ENCODE data around the gene MTSS2.

MTSS2 gene

DNA sequence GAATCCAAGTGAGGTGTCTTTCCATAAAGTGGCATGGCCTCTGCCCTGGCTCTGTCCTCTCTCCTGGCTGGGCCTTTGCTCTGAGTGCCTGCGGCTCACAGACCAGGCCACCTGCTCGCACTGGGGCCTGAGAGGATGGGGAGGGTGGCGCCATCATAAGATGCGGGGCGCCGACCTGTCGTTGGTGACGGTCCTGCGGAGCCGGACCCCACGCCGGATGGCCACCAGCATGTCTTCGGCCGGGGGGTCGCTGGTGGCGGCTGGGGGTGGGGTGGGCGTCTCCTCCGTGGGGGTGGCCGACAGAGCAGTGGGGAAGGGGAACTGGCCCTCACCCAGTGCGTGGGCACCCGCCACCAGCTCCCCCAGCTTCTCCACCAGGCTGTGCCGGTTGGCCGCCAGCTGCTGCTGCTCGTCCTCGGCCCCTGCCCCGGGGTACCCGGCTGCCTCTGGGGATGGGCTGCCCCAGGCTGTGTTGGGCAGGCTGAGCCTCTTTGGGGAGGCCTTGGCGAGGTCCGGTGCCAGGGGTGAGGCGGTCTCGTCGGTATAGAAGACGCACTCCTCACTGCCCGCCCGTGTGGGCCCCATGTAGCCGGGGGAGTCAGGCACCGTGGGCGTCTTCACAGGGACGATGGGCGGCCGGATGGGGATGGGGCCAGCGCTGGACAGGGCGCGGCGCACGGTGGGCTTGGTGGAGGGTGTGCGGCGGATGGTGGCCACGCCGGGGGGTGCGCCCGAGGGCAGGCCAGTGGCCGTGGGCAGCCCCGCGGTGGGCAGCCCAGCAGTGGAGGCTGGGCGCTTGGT lies 22.1 kb downstream of the MTSS2 start:
- no peak overlapping the region for H3K9ac ChIP-seq (ENCODE audit: low read length)
- no peak overlapping the region for H3K27ac ChIP-seq (ENCODE audit: low read depth, low read length)
- H3K27me3 ChIP-seq (ENCODE audit: control insufficient read depth, insufficient read depth, low read length) = no peaks in the 10 kb centered on the region
- H3K4me1 ChIP-seq (ENCODE audit: control insufficient read depth, insufficient read depth, low read length) = 0 out of 2 replicates have a peak, but pooled peaks cover 3% of the 10 kb centered on the region
- no peaks in the 10 kb centered on the region; the same call in 1 of the 2 replicates for H3K9me3 ChIP-seq (ENCODE audit: control insufficient read depth, insufficient read depth, low read depth, low read length)
- peaks cover 43% of the 10 kb centered on the region for H3K36me3 ChIP-seq (ENCODE audit: control insufficient read depth, insufficient read depth, low read length)
- no peak overlapping the region for H3K4me3 ChIP-seq (ENCODE audit: low read depth, low read length)

- Histone ChIP-seq H3K4me3 (ENCODE audit: low read depth, low read length) (no peak overlapping the region), H3K27me3 (ENCODE audit: control insufficient read depth, insufficient read depth, low read length) (no peaks in the 10 kb centered on the region), H3K36me3 (ENCODE audit: control insufficient read depth, insufficient read depth, low read length) (peaks cover 38% of the 10 kb centered on the region), H3K9ac (ENCODE audit: low read length) (no peak overlapping the region), H3K4me1 (ENCODE audit: control insufficient read depth, insufficient read depth, low read length) (0 out of 2 replicates have a peak, but pooled peaks cover 3% of the 10 kb centered on the region), H3K27ac (ENCODE audit: low read depth, low read length) (no peak overlapping the region), H3K9me3 (ENCODE audit: control insufficient read depth, insufficient read depth, low read depth, low read length) (no peaks in the 10 kb centered on the region)
These were observed 22.8 kb downstream of the MTSS2 start for GRCh38 chr16:70662991-70663523.

- Histone ChIP-seq H3K9ac (ENCODE audit: low read length) (no peak overlapping the region), H3K4me1 (ENCODE audit: control insufficient read depth, insufficient read depth, low read length) (0 out of 2 replicates have a peak, but pooled peaks cover 3% of the 10 kb centered on the region), H3K4me3 (ENCODE audit: low read depth, low read length) (no peak overlapping the region), H3K27ac (ENCODE audit: low read depth, low read length) (no peak overlapping the region), H3K27me3 (ENCODE audit: control insufficient read depth, insufficient read depth, low read length) (no peaks in the 10 kb centered on the region), H3K36me3 (ENCODE audit: control insufficient read depth, insufficient read depth, low read length) (peaks cover 37% of the 10 kb centered on the region), H3K9me3 (ENCODE audit: control insufficient read depth, insufficient read depth, low read depth, low read length) (no peaks in the 10 kb centered on the region)
These were observed 23.8 kb downstream of the MTSS2 start for GRCh38 chr16:70661918-70662641.

DNA sequence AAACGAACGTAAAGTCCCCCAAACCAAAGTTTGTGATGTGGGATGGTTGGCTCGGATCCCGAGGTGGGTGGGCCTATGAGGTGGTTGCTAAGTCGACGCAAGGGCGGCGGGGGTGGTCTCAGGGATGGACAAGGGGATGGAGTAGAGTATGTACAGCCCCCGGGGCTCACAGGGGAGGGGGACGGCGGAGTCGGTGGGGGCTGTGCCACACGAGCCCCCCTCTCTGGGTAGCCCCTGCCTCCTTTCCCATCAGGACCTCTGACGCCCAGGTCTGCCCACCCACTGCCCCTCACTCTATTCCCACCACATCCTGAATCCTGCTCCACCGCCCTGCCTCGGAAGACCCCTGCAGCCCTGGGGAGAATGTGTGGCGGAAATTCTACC lies 24.3 kb downstream of the MTSS2 start:
- H3K9me3 ChIP-seq (ENCODE audit: control insufficient read depth, insufficient read depth, low read depth, low read length) = no peaks in the 10 kb centered on the region
- H3K4me3 ChIP-seq (ENCODE audit: low read depth, low read length) = no peak overlapping the region
- peaks cover 32% of the 10 kb centered on the region for H3K36me3 ChIP-seq (ENCODE audit: control insufficient read depth, insufficient read depth, low read length)
- H3K27ac ChIP-seq (ENCODE audit: low read depth, low read length) = no peak overlapping the region
- H3K9ac ChIP-seq (ENCODE audit: low read length) = no peak overlapping the region
- H3K27me3 ChIP-seq (ENCODE audit: control insufficient read depth, insufficient read depth, low read length) = no peaks in the 10 kb centered on the region
- 0 out of 2 replicates have a peak, but pooled peaks cover 3% of the 10 kb centered on the region for H3K4me1 ChIP-seq (ENCODE audit: control insufficient read depth, insufficient read depth, low read length)

DNA sequence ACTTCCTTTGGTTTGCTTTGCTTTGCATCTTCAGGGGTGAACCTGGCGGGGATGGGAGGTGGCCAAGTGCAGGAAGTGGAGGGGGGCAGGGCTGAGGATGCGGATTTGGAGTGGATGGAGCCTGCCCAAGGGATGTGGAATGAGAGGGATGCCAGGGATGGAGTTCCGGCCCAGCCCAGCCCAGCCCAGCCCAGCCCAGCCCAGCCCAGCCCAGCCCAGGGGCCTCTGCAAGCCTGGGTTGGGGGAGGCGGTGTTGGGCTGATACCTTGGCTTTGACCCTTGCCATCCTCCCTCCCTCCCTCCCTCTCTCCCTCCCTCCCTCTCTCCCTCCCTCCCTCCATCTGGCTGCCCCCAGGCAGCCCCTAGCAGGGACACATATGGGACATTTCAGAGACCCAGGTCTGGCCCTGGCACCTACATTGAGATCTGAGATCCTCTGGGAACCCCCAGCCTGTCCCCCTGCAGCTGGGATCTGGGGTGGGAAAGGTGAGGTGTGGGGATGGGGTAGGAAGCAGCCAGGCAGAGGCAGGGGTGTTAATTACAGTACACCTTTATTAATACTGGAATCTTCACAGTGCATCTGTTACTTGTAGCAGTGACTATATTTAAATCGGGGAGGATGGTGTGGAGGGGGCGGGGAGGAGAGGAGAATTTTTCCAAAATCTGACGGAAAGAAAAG lies 25.0 kb downstream of the MTSS2 start:
- 0 out of 2 replicates have a peak, but pooled peaks cover 3% of the 10 kb centered on the region for H3K4me1 ChIP-seq (ENCODE audit: control insufficient read depth, insufficient read depth, low read length)
- H3K9ac ChIP-seq (ENCODE audit: low read length) = no peak overlapping the region
- H3K27me3 ChIP-seq (ENCODE audit: control insufficient read depth, insufficient read depth, low read length) = no peaks in the 10 kb centered on the region
- no peak overlapping the region for H3K27ac ChIP-seq (ENCODE audit: low read depth, low read length)
- H3K36me3 ChIP-seq (ENCODE audit: control insufficient read depth, insufficient read depth, low read length) = peaks cover 25% of the 10 kb centered on the region
- H3K4me3 ChIP-seq (ENCODE audit: low read depth, low read length) = no peak overlapping the region
- no peaks in the 10 kb centered on the region for H3K9me3 ChIP-seq (ENCODE audit: control insufficient read depth, insufficient read depth, low read depth, low read length)

GRCh38 chr16:70659953-70660671 lies 25.7 kb downstream of the MTSS2 start:
- H3K9ac ChIP-seq (ENCODE audit: low read length) = no peak overlapping the region
- no peaks in the 10 kb centered on the region for H3K9me3 ChIP-seq (ENCODE audit: control insufficient read depth, insufficient read depth, low read depth, low read length)
- no peak overlapping the region for H3K27ac ChIP-seq (ENCODE audit: low read depth, low read length)
- no peaks in the 10 kb centered on the region for H3K27me3 ChIP-seq (ENCODE audit: control insufficient read depth, insufficient read depth, low read length)
- no peak overlapping the region for H3K4me3 ChIP-seq (ENCODE audit: low read depth, low read length)
- 0 out of 2 replicates have a peak, but pooled peaks cover 3% of the 10 kb centered on the region for H3K4me1 ChIP-seq (ENCODE audit: control insufficient read depth, insufficient read depth, low read length)
- peaks cover 18% of the 10 kb centered on the region for H3K36me3 ChIP-seq (ENCODE audit: control insufficient read depth, insufficient read depth, low read length)

GRCh38 chr16:70659546-70659945 lies 26.3 kb downstream of the MTSS2 start:
- H3K9me3 ChIP-seq (ENCODE audit: control insufficient read depth, insufficient read depth, low read depth, low read length) = no peaks in the 10 kb centered on the region
- H3K9ac ChIP-seq (ENCODE audit: low read length) = no peak overlapping the region
- H3K36me3 ChIP-seq (ENCODE audit: control insufficient read depth, insufficient read depth, low read length) = peaks cover 12% of the 10 kb centered on the region
- 0 out of 2 replicates have a peak, but pooled peaks cover 3% of the 10 kb centered on the region for H3K4me1 ChIP-seq (ENCODE audit: control insufficient read depth, insufficient read depth, low read length)
- H3K27ac ChIP-seq (ENCODE audit: low read depth, low read length) = no peak overlapping the region
- no peak overlapping the region for H3K4me3 ChIP-seq (ENCODE audit: low read depth, low read length)
- H3K27me3 ChIP-seq (ENCODE audit: control insufficient read depth, insufficient read depth, low read length) = no peaks in the 10 kb centered on the region

GRCh38 chr16:70658921-70659320 lies 26.9 kb downstream of the MTSS2 start:
- Histone ChIP-seq H3K9ac (ENCODE audit: low read length) (no peak overlapping the region), H3K36me3 (ENCODE audit: control insufficient read depth, insufficient read depth, low read length) (peaks cover 6% of the 10 kb centered on the region), H3K9me3 (ENCODE audit: control insufficient read depth, insufficient read depth, low read depth, low read length) (no peaks in the 10 kb centered on the region), H3K4me3 (ENCODE audit: low read depth, low read length) (no peak overlapping the region), H3K27ac (ENCODE audit: low read depth, low read length) (no peak overlapping the region), H3K27me3 (ENCODE audit: control insufficient read depth, insufficient read depth, low read length) (no peaks in the 10 kb centered on the region), H3K4me1 (ENCODE audit: control insufficient read depth, insufficient read depth, low read length) (peaks cover 8% of the 10 kb centered on the region)

DNA sequence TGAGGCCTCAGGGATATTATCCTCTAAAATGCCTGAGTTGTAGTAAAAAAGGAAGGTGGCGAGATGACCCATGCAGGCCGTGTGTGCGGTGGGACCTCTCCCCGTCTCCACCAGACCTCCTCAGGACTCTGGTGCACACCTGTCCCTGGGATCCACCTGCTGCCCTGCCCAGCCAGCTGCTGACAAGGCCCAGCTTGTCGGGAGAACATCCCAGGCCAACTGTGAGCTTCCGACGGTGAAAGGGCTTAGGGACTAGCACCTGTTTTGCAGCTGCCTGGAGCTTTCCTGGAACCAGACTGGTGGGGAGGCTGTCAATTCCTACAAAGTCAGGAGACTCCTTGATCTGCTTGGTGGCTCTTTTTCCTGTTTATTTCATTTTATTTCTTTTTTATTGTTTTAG lies 27.9 kb downstream of the MTSS2 start:
- H3K27me3 ChIP-seq (ENCODE audit: control insufficient read depth, insufficient read depth, low read length) = no peaks in the 10 kb centered on the region
- no peak overlapping the region for H3K27ac ChIP-seq (ENCODE audit: low read depth, low read length)

GRCh38 chr16:70656712-70657263 lies 29.1 kb downstream of the MTSS2 start:
- Histone ChIP-seq H3K9me3 (ENCODE audit: control insufficient read depth, insufficient read depth, low read depth, low read length) (no peaks in the 10 kb centered on the region), H3K4me1 (ENCODE audit: control insufficient read depth, insufficient read depth, low read length) (peaks cover 10% of the 10 kb centered on the region), H3K27me3 (ENCODE audit: control insufficient read depth, insufficient read depth, low read length) (no peaks in the 10 kb centered on the region), H3K9ac (ENCODE audit: low read length) (no peak overlapping the region), H3K4me3 (ENCODE audit: low read depth, low read length) (no peak overlapping the region), H3K36me3 (ENCODE audit: control insufficient read depth, insufficient read depth, low read length) (no peaks in the 10 kb centered on the region), H3K27ac (ENCODE audit: low read depth, low read length) (no peak overlapping the region)

More for the DNA sequence above, 27.9 kb downstream of the MTSS2 start:
- Histone ChIP-seq H3K9me3 (ENCODE audit: control insufficient read depth, insufficient read depth, low read depth, low read length) (no peaks in the 10 kb centered on the region), H3K9ac (ENCODE audit: low read length) (no peak overlapping the region), H3K4me1 (ENCODE audit: control insufficient read depth, insufficient read depth, low read length) (peaks cover 10% of the 10 kb centered on the region), H3K36me3 (ENCODE audit: control insufficient read depth, insufficient read depth, low read length) (no peaks in the 10 kb centered on the region; the same call in 1 of the 2 replicates), H3K4me3 (ENCODE audit: low read depth, low read length) (no peak overlapping the region)
